GM10266 (cell line): ENCODE results near the gene GALNT7.

Experiments
- DNase-seq: peaks from one replicate; pipeline ENCODE4 v3.0.0; 2012; ENCODE audit errors: extremely low spot score
- TF ChIP-seq, protein P1 (sequence below): IDR thresholded peaks from 2 replicates; pipeline ENCODE4 v1.5.1; 2012; ENCODE audit warnings: mild to moderate bottlenecking, low read depth; ENCODE audit not compliant: control insufficient read depth, insufficient read depth; ENCODE audit errors: missing control alignments

The GALNT7 gene

GRCh38 chr4:173192375-173193162 lies 24.0 kb downstream of the GALNT7 start:
- DNase-seq, result no peak
- TF ChIP-seq, protein P1, sequence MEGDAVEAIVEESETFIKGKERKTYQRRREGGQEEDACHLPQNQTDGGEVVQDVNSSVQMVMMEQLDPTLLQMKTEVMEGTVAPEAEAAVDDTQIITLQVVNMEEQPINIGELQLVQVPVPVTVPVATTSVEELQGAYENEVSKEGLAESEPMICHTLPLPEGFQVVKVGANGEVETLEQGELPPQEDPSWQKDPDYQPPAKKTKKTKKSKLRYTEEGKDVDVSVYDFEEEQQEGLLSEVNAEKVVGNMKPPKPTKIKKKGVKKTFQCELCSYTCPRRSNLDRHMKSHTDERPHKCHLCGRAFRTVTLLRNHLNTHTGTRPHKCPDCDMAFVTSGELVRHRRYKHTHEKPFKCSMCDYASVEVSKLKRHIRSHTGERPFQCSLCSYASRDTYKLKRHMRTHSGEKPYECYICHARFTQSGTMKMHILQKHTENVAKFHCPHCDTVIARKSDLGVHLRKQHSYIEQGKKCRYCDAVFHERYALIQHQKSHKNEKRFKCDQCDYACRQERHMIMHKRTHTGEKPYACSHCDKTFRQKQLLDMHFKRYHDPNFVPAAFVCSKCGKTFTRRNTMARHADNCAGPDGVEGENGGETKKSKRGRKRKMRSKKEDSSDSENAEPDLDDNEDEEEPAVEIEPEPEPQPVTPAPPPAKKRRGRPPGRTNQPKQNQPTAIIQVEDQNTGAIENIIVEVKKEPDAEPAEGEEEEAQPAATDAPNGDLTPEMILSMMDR, result peak; percentile 34

DNA sequence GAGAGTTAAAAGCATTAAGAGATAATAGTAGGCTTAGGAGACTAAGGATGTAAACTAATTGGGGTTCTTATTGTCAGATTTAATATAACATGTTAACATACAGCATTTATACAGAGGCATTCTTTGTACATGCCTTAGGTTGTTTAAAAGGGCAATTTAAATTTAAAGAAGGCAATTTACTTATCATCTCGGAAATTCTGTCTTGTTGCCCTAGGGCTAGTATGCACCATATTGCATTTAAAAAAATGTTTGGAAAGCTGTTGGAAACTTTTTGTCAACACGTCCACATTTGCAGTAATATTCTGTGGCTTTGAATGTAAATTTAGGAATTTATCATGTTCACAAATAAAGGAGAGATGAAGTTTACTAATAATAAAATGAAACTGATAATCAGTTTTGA lies 25.5 kb downstream of the GALNT7 start:
- DNase-seq, result no peak
- TF ChIP-seq, protein P1, result no peak

GRCh38 chr4:173195109-173195508 lies 26.5 kb downstream of the GALNT7 start:
- TF ChIP-seq, protein P1, result peak; percentile 3
- no peak for DNase-seq

- TF ChIP-seq, protein P1, result no peak
- no peak for DNase-seq
These were observed 30.9 kb downstream of the GALNT7 start for GRCh38 chr4:173199553-173199952.

- no peak for DNase-seq
- TF ChIP-seq, protein P1, result no peak
These were observed 31.7 kb downstream of the GALNT7 start for GRCh38 chr4:173200103-173200884.

- no peak for DNase-seq
- TF ChIP-seq, protein P1, result no peak
These were observed 33.8 kb downstream of the GALNT7 start for GRCh38 chr4:173202395-173202794.

GRCh38 chr4:173205656-173206055 lies 37.0 kb downstream of the GALNT7 start:
- DNase-seq, result no peak
- TF ChIP-seq, protein P1, result no peak
